Fibroblast of lung (primary cell): ENCODE results near the gene IFIT1.

Experiments
- CTCF ChIP-seq, 2 donors: IDR thresholded peaks in 1 of 2; conservative IDR thresholded peaks in 1 of 2; 1 replicate in 1 of 2; 2 replicates in 1 of 2; pipeline ENCODE4 v1.5.1; 2011 to 2012; ENCODE audit warnings: low read length in 2 of 2, control low read depth in 1 of 2, inconsistent platforms in 1 of 2, low read depth in 1 of 2, mild to moderate bottlenecking in 1 of 2
- EZH2 ChIP-seq: IDR thresholded peaks from 2 replicates; pipeline ENCODE4 v1.5.1; 2012; ENCODE audit warnings: low read length, control low read depth, mild to moderate bottlenecking; ENCODE audit errors: missing control alignments

GRCh38 chr10:89391907-89392756 is at the start of gene IFIT1:
- no peak for TF ChIP-seq EZH2
- no peak for TF ChIP-seq CTCF (conservative IDR thresholded peaks at IDR 0.05 in 1 of 2, IDR thresholded peaks at IDR 0.05 in 1 of 2; ENCODE audit: low read depth in 1 of 2, low read length in 2 of 2)
